HG03575 (cell line): ENCODE data around the gene MORN1.

Experiments
- ATAC-seq: cut with Tn5 transposase; IDR thresholded peaks from one replicate; pipeline ENCODE4 v1.9.1; 2021; ENCODE audit not compliant: unreplicated experiment, insufficient number of reproducible peaks, low FRiP score; ENCODE audit errors: extremely low read depth

MORN1 gene

GRCh38 chr1:2392686-2393085, 1.3 kb upstream of the MORN1 start:
- no peak for ATAC-seq

DNA sequence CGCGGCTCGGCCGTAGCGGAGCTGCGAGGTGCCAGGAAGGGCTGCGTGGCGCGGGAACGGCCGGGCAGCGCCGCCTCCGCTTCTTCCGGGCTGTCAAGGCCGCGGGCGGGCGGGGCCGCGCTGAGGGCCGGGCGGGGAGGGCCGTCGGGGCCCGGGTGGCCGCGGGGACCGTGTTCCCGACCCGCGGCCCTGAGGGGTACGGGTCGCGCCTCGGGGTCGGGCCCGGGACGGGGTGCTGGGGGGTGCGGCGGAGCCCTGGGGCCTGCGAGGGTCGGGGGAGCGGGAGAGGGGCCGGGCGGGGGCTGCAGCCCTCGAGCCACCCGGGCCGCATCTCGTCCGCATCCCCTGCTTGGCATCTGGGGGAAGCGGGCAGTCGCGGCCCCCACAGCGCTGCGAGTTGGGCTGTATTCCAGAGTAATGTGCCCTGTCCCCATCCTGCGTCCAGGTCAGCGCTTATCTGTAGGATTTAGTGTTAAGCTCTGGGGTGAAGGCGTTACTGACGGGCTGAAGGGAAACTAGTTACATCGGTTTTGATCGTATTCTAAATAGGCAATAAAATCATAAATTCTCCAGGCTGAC, 666 bp upstream of the MORN1 start:
- ATAC-seq = no peak

- ATAC-seq = no peak
Observed at GRCh38 chr1:2389644-2390043, 1.7 kb downstream of the MORN1 start.

- no peak for ATAC-seq
Observed at GRCh38 chr1:2388004-2388913, 3.1 kb downstream of the MORN1 start.

GRCh38 chr1:2386636-2387611, 4.4 kb downstream of the MORN1 start:
- ATAC-seq = no peak

- ATAC-seq = no peak
Observed at GRCh38 chr1:2385606-2386280, 5.6 kb downstream of the MORN1 start.

GRCh38 chr1:2384941-2385481, 6.3 kb downstream of the MORN1 start:
- no peak for ATAC-seq

DNA sequence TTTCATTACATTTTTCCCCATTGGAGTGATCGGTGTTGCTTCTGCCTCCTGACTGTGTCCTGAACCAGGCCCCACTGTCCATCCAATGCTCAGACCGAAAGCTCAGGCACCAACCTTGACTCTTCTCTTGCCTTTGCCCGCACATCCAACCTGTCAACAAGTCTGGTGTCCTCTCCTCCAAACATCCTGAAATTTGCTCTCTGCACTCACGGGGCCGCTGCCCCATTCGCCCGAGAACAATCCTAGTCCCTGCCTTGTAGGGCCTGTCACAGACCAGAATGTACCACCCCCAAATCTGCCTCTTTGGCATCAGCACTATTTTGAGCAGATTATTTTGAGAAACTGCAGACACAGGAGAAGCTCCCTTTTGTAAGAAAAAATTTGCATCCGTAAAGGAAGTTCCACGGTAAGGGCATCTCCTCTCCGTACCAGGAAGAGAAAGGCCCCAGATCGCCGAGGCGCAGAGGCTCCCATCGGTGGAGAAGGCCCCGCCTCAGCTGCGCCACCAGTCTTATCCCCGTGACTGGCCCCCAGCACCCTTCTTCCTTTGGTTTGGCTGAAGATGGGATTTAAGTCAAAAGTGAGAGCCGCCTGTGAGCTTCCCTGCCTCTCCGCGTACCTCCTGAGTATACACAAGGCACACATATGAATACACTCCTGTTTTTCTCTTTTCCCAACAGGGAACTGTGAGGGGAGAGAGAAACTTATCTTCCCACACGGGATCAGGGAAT, 7.1 kb downstream of the MORN1 start:
- ATAC-seq = no peak

DNA sequence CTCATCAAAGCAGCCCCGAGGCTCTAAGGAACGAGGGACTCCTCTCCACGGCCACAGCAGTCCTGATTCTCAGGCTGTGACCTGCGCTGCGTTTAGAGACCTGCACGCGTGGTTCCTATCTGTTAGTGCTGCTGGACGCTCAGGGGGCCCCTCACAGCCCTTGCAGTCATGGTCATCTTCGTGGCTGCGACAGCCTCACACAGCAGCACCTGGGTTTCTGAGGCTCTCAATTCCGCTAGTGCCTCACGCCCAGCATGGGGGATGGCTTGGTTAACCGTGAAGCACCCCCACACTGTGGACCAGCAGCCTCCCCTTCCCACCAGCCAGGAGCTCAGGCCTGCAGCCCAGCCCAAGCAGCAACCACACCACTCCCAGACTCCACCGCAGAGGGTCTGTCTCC, 7.8 kb downstream of the MORN1 start:
- ATAC-seq = no peak

DNA sequence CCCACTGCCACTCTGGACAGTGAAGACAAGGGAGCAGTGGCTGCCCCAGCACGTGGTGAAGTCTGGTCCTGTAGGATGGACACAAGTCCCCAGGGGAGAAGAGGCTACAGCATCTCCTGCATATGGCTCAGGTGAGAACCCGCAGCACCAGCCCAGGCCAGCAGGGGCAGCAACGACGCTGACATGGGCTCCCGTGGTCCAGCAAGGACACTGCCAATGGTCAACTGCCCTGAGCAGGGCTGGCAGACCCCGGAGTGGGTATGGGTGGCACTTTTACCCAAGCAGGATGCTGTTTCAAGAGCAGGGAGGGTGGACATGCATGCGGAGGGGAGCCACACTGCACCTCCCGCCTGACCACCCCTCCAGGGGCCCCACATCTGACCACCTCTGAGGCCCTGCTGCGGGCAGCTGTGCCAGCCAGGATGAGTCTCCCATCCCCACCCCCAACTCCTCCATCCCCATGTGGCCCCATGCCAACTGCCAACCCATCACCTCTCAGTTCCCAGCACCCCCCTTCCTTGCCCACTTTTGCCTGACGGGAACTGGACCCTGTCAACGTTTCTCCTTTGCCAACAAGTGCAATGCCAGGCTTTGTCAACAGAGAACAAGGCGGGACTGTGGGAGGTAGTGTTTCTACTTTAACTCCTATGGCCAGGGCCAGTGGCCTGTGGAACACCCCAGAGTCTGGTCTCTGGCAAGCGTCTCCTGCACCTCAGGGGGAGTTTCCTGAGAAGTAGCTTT, 8.6 kb downstream of the MORN1 start:
- ATAC-seq = no peak

DNA sequence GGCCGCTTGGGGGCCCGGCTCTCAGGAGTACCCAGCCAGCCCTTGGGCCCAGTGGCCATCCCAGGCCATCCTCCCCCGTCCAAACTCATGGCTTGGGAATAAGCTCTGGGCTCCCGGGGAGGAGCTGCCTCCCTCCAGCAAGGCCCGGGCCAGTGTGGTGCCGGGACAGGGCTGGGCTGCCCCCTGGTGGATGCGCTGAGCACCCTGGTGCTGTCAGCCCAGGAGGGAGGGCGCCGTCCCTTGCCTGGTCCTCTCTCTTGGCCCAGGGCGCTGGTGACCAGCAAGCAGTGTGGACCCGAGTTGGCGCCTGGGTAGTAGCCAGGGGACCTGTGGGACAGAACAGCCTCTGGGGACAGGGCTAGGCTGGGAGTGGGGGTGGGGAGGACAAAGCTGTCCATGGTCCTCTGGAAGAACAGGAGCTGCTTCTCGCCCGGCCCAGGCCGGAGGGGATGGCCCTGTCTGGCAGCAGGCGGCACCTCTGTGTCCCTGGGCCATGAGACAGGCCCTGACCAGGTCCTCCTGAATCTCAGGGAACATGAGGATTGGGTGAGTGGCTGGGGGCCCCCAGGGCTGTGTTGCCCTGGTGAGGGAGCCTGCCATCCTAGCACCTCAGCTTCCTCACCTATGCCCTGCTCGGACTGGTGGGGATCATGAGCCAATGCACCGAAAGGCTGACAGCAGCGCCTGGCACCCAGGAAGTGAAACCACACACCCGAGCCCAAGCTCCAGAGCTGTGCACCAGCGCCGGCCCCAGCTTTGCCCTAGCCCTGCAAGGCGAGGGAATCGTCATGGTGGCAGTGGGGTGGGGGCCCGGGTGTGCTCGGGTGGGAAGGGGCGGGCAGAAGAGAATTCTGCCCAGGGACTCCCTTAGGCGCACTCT, 9.4 kb downstream of the MORN1 start:
- ATAC-seq = no peak

DNA sequence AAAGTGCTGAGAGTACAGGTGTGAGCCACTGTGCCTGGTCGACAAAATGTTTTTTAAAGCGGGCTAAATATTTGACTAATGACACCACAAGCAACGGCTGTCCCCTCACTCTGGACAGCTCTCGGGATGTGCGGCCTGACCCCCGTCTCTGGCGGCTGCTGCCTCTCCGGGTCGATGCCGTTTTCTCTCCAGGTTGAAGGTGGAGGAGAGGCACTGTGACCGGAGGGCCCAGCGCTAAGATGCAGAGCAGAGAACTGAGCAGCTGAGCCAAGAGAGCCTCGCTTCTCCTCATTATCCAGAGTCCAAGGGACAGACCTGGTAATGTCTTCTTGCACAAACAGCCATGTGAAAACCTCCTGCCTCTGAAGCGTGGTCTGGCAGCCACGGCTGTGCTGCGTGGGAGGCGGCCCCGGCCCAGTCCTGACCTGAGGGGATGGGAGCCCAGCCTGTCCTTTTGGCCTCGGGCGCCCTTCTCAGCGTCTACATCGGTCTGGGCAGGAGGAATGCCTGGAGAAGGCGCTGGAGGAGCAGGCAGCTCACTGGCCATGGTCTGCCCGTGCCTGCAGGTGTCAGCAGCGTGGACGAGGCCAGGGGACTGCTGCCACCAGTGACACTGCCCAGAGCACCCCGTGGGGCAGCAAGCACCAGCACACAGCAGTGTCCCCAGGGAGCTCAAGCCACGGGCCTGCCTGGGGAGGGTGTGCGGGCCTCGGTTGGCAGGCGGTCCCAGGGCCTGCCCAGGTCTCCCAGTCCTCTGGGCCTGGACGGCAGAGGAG, 10.3 kb downstream of the MORN1 start:
- no peak for ATAC-seq

- ATAC-seq = no peak
Observed at GRCh38 chr1:2379733-2380404, 11.5 kb downstream of the MORN1 start.

DNA sequence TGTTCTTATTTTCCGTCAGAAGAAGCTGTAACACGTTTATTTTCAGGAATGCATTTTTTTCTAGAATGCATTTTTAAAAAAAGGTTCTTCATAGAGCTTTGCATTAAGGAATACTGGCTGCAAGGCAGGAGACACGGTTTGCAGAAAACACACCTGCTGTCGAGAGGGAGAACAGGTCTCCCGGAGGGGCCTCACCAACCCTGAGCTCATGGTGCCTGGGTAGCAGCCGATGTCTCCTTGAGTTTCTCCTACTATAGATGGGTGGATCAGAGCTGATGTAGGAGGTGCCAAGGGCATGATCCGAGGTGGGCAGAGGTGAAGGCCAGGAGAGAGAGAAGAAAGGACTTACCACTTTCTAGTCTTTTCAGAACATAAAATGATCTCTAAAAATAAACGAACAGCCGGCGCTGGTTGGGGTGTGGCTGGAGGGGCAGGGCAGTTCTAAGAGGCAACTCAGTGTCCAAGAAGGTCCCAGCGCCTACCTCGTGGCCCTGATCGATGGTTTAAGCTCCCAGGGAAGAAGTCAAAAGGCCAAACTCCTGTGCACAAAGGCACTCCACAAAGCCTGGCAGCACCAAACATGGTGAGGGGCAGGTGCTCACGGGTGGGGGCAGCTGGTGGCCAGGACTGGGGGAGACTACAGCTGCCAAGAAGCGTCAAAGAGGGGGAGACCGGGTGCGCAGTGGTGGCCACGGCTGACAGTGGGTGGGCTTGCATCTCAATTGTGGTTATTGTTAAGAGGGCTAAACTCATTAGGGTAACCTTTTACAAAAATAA, 12.2 kb downstream of the MORN1 start:
- no peak for ATAC-seq

DNA sequence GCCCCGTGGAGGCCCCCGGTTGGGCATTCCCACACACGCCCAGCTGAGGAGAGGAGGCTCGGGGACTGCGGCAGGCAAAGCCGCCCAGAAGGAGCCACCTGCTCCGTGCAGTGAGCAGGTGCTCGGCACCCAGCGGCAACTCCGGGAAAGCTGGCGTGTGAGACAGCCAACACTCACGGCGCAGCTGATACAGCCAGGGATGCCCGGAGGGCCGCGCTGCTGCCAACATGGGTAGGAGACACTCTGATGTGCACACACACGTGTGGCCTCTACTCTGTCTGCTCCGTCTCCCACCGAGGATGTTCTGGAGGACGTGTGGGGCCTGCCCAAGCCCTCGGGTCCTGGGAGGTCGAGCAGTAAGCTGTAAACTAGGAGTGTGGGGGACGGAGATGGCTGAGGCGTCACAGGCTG, 12.9 kb downstream of the MORN1 start:
- no peak for ATAC-seq
